GM18526 (cell line): ENCODE data around the gene BLM.

ENCODE experiments used
- POLR2A ChIP-seq: IDR thresholded peaks from 3 replicates; pipeline ENCODE4 v1.6.1; 2011; ENCODE audit not compliant: insufficient read length; ENCODE audit errors: extremely low read depth

The BLM gene

DNA sequence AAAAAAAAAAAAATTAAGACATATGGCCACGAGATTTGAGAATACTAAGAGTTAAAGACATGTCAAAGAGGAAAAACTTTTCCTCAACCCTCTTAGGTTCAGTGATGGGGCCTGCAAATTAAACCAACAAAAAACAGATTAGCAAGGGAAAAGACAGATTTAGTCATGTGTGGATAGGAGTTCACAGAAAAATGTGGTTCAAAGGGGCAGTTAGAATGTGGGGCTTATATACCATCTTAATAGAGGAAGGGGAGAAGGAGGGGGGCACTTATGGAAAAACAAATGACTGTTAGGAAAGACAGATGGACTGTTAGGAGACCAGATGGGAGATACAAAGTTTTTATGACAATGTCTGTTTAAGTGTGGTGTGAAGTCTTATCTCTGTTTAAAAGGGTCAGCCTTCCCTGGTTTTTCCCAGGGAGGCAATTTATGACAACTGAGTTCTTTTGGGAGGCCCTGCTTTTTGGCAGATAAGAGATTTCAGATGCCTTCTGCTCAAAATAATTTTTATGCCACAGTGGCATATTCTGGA lies 82.6 kb downstream of the BLM start:
- no peak for TF ChIP-seq POLR2A

DNA sequence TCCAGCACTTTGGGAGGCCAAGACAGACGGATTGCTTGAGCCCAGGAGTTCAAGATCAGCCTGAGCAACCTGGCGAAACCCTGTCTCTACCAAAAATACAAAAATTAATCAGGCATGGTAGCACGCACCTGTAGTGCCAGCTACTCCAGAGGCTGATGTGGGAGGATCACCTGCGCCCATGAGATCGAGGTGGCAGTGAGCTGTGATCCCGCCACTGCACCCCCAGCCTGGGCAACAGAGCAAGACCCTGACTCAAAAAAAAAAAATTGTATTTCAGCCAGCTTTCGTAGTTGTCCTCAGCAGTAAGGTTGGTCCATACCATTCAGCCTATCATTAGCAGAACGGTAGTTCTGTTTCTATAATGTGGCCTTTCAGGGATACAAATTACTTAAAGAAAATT lies 84.7 kb downstream of the BLM start:
- no peak for TF ChIP-seq POLR2A

DNA sequence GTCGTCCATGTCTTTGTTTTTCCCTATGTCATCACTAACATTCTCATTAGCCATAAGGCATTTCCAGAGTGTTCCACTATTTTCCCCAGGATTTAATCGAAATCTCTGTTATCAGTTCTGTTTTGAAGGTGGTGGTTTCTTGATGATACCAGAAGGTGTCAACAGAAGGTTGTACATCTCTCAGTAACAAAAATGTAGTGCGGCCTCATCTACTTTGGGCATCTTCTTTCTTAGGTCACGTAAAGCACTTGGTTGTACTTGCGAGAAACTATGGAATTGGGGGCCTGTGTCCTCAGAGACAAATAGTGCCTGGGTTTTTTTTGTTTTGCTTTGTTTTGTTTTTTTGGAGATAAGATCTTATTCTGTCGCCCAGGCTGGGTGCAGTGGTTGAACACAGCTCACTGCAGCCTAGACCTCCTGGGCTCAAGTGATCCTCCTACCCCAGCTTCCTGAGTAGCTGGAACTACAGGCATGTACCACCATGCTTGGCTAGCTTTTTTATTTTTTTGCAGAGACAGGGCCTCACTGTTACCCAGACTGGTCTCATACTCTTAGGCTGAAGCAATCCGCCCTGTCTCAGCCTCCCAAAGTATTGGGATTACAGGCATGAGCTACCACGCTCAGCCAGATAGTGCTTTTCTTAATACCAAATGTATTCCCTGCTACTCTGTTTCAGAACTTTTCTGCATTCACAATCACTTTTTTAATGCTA lies 90.1 kb downstream of the BLM start:
- TF ChIP-seq POLR2A = no peak

DNA sequence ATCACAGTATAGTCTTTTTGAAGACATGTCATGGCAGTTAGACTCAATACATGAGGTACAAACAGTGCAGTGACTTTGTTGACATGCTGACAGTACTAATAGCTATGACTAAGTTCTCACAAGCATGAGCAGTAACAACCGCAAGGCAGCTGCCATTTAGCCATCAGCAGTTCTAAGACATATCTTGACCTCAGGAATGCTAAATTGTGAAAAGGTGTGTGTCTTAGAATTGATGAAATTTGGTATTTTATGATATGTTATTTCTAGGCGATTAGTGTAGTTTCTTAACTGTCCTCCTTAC lies 90.6 kb downstream of the BLM start:
- TF ChIP-seq POLR2A = no peak

DNA sequence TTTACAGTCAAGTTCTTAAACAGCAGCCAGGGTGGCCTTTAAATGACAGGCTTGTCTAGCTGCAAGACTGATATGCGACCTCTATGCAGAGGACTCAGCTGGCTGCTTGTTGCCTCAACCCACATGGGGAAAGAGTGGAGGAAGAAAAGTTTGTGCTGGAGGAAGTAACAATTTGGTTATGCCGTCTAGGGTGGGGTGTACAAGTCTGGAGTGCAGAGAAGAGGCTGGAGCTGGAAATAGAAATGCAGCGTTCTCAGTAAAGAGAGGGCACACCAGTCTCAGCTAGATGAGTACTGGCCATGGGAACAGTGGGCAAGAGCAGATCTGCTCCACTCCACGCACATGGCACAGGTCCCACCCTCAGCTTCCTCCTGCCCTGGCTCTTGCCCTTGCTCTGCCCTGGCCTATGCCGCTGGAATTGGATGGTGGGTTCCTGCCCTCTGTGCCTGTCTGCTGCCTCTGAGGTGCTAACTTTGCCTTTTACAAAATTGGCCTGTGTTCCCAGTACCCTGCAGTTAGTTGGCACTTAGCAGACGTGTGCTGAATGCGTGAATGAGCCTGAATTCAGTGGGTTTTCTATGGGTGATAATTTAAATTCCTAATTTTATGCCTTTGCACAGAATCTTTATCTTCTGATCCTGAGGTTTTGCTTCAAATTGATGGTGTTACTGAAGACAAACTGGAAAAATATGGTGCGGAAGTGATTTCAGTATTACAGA lies 91.5 kb downstream of the BLM start:
- TF ChIP-seq POLR2A = no peak

DNA sequence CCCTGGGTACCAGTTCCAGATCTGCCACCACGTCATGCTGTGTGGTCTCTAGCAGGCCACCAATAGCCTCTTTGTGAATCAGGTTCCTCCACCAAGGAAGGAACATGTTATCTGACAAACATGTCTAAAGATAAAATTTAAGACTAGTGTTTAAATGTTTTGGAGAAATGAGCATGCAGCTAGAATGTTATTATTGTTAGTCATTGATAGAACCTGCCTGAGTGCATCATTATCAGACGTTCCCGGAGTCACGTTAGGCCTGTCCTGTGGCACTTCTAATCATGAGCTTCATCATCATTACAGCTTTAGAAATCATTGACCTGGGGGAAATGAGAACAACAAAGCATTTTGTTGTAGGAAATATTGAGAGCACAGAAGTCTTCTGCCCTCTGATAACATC lies 92.4 kb downstream of the BLM start:
- no peak for TF ChIP-seq POLR2A

DNA sequence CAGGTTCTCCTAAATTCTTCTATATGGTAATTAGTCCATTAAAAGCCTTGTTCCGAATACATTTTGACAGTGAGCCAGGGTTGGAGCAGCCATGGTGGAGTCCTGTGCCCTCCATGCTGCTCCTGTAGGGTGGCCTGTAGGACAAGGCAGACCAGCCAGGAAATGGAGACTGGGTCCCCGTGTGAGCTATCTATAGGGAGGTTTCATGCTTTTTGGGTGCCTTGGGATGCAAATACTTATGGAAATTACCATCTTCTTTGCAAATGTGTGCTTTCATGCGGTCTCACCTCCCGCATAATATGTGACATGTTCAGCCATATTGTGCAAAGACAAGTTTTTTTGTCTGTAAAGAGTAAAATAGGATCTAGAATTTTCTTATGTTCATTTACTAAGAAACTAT lies 93.2 kb downstream of the BLM start:
- TF ChIP-seq POLR2A = no peak

DNA sequence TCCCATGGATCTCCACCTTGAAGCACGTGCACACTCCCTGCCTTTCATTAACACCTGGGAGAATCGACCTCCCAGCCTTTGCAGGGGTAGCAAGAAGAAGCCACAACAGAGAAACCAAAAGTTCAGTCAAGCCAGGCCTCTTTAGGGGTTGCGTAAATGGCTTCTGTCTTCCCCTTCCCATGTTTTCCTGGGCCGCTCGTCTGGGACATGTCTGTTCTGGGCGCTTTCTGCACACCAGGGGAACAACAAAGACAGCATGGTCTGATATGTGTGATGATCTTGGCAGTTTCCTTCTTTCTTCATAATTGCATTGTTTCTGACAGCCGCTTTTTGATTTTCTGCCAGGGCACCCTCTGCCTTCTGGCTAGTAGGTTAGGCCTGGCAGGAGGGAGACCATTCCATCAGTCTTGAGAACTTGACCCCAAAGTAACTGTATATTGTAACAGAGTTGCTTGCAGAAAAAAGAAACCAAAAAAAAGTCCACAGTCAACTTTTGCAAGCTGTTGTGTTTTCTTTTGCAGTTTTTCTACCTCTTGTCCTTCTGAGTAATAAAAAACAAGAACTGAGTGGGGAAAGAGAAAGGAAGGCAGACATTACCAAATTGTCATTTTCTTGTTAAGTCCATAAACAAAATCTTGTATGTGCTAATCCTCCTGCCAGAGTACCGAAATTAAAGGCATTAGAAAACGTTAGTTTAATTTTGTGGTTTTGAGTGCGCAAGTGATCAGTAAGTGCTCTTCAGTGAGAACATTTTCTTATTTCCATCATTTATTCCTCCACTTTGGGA lies 95.2 kb downstream of the BLM start:
- TF ChIP-seq POLR2A = no peak

DNA sequence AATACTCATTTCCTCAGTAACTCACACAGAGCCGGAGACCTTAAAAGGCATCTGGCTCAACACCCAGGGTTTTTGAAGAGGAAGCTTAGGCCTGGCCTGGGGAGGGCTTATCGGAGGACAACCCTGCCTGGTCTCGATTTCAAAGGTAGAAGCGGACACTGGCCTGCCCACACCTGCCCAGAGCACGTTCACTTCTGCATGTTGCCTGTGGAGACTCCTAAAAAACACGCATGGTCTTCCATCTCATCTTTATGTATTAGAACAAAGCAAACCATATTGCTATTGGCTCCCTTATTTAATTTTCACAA lies 95.8 kb downstream of the BLM start:
- TF ChIP-seq POLR2A = no peak

DNA sequence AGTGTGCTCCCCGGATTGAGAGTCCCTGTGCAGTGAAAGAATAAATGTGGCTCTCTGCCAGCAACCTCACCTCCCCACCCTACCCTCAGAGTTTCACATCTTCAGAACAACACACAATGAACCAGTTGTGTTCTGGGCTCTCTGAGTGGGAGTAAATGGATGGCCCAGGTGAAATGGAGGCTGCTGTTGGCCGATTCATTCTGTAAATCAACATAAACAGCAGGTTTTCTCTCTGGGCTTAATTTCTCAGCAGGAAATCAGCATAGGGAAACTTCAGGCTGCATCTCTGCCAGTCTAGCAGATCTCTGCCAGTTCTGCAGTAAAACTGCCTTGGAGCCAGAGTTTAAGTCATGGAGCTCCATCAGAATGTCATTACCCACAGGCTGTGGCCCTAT lies 96.6 kb downstream of the BLM start:
- TF ChIP-seq POLR2A = no peak

DNA sequence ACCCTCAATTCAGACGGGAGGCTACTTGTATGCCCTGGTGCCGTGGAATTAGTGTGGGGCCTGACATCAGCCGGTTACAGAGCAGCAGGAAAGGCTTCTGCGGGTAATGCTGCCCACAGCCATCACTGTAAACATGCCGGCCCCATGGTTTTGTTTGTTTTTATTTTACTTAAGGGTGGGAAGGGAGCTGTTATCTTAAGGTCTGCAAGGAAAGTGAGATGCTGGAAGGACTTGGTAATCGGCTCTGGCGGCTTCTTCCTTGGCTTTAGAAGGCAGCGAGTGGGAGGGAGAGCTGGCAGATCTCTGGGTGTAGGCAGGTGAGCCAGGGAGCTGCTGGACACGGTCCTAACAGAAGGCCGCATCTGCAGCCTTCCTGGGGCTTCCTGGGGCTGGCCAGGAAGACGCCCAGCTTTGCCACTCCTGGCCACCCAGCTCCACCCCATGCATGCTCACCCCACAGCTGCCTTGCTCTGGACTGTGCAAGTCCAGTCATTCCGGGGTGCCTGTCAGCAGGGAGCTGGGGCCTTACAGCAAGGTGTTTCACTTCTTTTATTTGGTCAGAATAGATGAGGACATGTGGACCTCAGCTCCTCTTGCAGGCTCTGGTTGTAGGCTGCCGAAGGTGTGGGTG lies 97.2 kb downstream of the BLM start:
- TF ChIP-seq POLR2A = no peak

DNA sequence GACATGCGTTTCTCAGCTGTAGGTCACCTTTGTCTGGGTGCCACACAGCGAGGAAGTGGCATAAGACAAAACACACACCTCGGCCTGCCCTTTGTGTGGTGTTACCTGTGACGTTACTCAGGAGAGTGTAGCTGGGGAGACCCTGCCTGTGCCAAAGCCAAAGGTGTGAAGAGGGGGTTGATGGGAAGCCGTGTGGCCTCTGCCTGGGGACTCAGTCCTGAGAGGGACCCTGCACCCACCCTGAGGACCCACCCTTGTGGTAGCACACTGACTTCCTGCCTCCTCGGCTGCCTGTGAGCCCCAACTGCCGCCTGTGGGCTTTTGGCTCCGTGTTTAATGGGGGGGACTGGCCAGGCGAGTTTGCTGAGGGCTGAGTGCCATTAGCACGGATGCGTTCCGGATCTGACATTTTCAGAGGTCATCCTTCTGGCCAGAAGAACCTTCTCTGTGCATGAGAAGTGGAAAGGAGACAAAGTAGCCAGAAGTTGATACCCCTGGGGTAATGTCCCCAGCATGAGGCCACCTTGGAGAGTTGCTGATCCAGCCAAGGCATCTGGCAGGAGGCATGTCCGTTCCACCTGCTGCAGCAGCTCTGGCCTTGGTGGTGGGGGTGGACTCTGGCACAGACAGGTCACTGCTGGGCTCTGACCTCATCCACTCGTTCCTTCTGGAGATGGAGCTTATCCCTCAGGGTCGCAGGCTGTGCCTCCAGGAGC lies 99.4 kb downstream of the BLM start:
- TF ChIP-seq POLR2A = no peak

DNA sequence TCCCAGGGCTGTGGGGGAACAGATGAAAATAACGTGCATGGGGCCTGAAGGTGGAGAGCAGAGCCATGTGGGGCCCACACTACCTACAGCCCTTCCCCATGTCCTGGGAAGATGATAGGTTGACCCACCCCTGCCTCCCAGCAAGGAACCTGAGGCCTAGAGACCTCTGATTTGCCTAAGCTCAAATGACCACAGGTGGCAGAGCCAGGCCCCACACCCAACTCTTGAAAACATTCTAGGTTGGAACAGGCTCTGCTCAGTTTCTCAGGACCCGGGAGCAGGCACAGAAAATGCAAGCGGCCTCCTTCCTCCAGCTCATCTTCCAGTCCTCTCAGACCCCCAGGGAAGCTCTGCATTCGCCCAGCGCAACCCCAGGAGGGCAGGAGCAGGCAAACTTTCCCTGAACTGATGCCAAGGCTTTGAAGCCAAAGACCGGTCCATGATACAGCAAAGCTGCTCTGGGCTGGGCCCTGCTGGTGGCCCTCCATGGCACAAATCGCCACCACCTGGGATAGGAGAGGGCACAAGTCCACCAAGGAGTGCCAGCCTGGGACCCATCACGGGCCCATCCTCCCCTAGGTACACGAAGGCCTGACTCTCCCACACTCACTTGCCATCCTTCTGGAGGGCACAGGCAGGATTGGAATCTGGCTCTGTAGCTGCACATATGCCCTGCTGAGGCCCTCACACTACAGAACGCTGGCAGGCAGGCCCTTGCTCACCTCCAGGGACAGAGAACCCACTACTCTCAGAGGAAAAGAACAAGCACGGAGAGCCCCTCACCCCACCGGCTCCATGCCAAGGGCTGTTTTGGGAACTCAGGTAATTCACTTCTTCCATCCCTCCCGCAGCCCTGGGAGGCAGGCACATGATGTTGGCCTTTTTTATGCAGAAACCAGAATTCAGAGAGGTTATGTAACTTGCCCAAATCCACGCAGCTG lies 100.2 kb downstream of the BLM start:
- TF ChIP-seq POLR2A = no peak
